Measurements from ENCODE around the gene SLC38A10. TPM values are rescaled to one million over a fixed set of nuclear protein-coding genes. Genes with fewer than 3 reads are reported as not detected.

Gene SLC38A10
- total RNA-seq, 1 donor from 2014 or later = 13.9 TPM

- DNase-seq (ENCODE audit: low spot score in 2 of 2) (no peak), FAIRE-seq (no peak)
Observed at GRCh38 chr17:81245665-81246342, 49.3 kb downstream of the SLC38A10 start.

- FAIRE-seq (no peak), DNase-seq (ENCODE audit: low spot score in 2 of 2) (no peak)
Observed at GRCh38 chr17:81245024-81245664, 50.0 kb downstream of the SLC38A10 start.

DNA sequence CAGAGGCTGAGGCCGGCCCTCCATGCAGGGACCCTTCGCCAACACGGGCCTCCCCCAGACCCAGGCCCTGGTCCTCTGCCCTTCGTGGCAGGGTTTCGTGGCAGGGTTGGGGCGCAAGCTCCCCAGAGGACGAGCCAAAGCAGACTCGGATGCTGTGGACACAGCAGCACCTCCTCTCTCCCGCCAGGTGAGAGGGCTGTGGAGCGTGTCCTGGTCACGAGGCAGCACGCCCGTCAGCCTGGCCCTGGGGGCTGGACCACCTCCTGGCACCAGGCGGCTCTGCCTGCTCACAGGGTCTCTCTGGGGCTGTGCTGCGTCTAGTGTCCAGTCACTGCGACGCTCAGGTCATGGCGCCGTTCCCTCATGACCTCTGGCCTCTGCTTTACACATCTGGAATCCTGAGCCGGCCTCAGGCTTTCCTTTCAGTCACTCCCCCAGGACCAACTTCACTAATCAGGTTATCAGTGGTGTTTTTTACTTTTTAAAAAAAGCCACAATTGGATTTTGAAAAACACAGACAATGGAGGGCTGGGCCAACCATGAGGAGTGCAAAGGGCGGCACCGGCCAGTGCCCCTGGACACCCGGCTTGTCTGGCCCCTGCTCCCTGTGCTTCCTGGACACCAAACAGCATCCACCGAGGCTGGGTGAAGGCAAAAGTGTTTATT, 50.6 kb downstream of the SLC38A10 start:
- no peak for DNase-seq (ENCODE audit: low spot score in 2 of 2)
- FAIRE-seq = no peak

GRCh38 chr17:81243333-81243664, 51.8 kb downstream of the SLC38A10 start:
- no peak for FAIRE-seq

GRCh38 chr17:81242421-81243332, 52.4 kb downstream of the SLC38A10 start:
- FAIRE-seq = no peak
- no peak for DNase-seq (ENCODE audit: low spot score in 2 of 2)

More at GRCh38 chr17:81243333-81243664, 51.8 kb downstream of the SLC38A10 start:
- no peak for DNase-seq (ENCODE audit: low spot score in 2 of 2)

DNA sequence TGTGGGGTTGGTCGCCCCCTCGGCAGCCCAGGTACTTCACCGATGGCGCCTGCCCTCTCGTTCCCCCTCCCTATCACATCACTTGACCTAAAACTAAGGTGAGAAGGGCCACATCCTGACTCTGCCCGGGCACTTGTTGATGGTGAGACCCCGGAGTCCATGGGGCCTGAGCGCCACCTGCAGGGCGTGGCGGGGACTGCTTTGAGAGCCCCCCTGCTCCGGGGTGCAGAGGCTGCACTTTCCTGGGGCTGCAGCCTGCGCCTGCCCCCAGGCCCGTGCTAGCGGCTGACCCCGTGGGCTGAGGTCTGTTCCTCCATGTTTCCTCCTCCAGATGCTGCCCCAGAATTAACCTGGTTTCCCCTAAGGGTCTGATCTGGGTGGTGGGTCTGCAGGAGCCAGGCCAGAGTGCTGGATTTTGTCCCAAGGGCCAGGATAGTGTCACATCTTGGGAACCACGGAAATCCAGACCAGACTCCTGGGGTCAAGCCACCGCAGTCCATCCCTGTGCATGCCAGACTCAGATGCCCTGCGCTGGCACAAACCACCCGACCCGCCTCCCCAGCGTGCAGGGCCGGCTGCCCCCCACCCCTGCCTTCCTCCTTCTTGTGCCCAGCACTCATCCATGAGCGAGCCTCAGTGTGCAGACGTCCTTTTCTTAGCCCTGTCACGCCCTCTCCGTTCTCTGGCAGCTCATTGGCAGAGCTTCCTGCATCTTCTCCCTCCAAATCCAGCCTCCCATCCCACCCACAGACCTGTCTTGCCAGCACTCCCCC, 53.3 kb downstream of the SLC38A10 start:
- peak; percentile 69 for DNase-seq (ENCODE audit: low spot score in 2 of 2)
- no peak for FAIRE-seq

DNA sequence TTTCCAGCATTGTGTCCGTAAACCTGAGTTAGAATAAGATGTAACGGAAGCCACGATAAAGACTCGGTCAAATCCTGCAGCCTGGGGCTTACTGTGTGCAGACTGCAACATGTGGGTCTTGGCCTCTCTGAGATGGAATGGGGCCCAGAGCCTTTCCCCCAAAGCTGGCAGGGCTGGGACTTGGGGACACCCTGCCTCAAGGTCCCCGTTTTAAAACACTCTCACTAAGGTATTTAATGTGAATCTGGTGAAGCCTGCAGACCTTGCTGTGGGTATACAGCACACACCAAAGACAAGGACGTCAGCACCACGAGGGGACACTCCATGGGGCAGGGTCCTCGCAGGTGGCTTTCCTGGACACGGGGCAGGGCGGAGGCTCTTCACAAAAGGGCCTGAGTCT, 53.9 kb downstream of the SLC38A10 start:
- FAIRE-seq (no peak), DNase-seq (ENCODE audit: low spot score in 2 of 2) (no peak)

DNA sequence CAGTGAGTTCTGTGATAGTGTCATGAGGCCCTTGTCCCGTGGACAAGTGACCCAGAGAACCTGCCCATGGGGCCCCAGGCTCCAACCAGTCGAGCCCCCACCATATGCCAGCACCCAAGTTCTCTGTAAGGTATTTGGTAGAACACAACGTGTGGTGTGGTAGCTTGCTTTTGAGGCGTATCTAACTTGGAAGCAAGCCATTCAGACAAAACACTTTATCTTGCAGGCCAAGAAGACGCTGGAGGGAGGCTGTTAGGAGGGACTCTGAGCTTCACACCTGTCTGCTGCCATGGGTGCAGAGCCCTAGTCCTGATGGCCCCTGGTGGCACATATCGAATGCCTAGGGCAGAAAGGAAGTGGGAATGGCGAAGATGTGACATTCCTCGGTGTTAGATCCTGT, 54.3 kb downstream of the SLC38A10 start:
- no peak for DNase-seq (ENCODE audit: low spot score in 2 of 2)
- FAIRE-seq = no peak

DNA sequence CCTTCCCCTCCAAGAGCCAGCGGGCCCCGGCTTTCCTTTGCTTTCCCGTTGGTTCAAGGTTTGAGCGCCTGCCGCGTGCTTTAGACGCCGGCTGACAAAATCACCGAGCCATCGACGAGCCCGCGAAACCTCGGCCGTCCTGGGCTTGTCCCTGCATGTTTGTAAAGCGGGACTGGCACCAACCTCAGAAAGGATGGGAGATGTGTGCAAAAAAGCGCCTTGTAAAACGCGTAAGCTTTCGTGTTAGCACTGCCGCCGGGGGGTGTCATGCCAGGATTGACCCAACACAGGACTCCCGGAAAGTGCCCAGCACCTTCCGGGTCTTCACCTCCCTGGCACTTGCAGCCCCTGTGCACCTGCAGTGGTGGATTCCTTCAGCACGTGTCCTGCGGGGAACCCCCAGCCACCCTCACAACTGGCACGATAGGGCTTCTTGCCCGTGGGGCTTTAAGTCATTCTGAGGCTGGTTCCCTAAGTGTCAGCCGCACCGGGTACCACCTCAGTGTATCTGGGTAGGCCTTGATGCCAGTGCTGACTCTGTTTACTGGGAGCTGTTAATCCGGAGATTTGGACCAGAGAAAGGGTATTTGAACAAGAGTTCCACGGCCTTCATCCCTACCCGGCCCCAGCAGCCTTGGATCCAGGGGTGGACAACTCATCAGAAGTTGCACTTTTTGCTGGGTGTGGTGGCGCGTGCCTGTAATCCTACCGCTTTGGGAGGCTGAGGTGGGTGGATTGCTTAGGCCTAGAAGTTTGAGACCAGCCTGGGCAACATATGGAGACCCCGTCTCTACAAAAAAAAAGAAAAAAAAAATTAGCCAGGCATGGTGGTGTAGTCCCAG, 55.2 kb downstream of the SLC38A10 start:
- DNase-seq (ENCODE audit: low spot score in 2 of 2) (no peak), FAIRE-seq (no peak)

- FAIRE-seq (peak; percentile 99), DNase-seq (ENCODE audit: low spot score in 2 of 2) (peak; percentile 100)
Observed at GRCh38 chr17:81238815-81239713, 56.0 kb downstream of the SLC38A10 start, which contains the start of the genes NDUFAF8 and TEPSIN. NDUFAF8 (plus strand) TSS chr17:81239318; CDS start chr17:81239364, 46 bp downstream. TEPSIN (minus strand) TSS chr17:81239055; CDS start chr17:81239033, 22 bp downstream.

- FAIRE-seq = no peak
- DNase-seq (ENCODE audit: low spot score in 2 of 2) = no peak
Observed at GRCh38 chr17:81238490-81238814, 56.7 kb downstream of the SLC38A10 start.

DNA sequence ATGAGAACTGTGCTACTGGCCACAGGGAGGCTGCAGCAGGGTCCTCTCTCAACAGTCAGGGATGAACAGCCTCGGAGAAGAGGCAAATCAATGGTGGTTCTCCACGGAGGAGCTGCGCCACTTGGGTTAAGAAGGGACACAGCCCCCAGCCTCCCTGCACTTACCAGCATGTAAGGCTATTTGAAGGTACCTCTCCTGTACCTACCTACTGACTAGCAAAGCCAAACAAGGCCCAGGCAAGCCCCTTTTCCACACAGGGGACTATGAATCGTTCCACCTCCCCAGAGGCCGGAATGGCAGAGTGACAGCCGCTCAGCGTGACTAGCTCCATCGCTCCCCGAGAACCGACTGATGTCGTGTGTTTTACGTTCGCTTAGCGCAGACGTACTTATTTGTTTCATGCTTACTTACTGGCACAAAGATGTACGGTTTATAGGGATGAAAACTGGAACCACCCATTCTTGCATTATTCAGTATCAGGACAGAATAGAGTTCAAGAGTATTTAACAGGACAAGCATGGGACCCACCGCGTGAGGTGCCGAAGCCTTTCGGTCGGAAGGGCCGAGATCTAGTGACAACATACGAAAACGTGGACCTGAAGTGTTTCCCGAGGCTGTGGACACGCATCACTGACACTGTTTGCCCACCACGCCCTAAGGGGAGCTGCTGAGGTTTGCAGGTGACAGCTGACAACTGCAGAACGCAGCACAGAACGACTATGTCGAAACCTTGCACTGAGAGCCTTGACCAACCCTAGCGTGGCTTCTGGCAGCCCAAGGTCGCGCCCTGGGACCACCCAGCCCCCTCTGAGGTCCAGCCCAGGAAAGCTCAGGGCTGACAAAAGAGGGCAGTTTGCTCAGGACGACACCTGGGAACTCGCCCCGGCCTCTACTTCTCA, 57.3 kb downstream of the SLC38A10 start:
- FAIRE-seq = no peak
- DNase-seq (ENCODE audit: low spot score in 2 of 2) = no peak

DNA sequence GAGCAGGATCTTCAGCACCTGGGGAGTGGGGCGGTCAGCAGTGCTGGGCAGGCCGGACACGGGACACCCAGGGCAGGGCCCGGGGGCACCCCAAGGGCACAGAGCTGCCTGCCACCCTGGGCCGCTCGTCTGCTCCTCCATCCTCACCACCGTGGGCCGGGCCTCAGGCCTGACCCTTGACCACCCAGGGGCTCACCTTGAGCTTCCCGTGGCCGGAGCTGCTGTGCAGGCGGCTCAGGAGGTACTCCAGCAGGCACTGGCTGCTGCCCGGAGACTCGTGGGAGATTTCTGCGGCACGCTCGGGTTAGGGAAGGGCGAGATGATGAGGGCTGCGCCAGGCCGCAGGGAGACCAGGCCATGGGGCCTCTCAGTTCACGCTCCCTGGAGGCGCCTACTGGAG, 58.3 kb downstream of the SLC38A10 start:
- DNase-seq (ENCODE audit: low spot score in 2 of 2) (no peak), FAIRE-seq (no peak)

DNA sequence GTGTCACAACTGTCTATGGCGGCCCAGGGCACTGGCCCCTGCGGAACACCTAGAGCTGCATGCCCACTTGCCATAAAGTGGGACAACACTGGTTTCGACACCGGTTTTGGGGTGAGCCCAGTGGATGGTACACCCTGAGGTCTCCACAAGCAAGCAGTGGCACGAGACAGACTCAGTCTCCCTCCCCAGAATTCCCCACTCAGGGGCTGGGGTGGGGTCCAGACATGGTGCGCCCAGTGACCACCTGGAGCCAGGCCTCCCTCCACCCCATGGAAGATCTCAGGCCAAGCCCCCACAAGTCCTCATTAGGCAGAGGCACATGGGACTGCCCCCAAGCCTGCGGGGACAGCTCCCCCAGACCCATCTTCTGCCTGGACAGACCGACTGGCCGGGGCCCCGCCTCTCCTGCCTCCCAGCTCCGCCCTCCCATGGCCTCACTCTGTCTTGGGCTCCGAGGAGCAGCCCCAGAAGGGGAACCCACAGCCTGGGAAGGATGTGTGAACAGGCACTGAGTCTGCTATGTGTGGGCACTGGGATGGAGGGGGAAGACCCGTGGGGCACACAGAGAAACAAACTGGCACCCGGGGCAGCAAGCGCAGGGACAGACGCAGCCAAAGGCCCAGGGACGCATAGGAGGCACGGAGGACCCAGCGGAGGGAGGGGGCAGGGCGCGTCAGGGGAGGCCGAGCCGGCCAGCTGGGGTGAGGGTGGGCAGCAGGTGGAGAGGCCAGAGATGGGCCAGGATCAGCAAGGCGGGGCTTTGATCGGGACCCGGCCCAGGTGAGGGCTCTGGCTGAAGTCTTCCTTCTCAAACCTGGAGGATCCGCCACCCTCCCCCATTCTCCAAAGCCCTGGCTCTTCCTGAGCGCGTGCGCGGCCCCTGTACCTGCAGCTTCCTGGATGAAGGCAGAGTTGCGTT, 59.0 kb downstream of the SLC38A10 start:
- DNase-seq (ENCODE audit: low spot score in 2 of 2) (no peak), FAIRE-seq (no peak)

DNA sequence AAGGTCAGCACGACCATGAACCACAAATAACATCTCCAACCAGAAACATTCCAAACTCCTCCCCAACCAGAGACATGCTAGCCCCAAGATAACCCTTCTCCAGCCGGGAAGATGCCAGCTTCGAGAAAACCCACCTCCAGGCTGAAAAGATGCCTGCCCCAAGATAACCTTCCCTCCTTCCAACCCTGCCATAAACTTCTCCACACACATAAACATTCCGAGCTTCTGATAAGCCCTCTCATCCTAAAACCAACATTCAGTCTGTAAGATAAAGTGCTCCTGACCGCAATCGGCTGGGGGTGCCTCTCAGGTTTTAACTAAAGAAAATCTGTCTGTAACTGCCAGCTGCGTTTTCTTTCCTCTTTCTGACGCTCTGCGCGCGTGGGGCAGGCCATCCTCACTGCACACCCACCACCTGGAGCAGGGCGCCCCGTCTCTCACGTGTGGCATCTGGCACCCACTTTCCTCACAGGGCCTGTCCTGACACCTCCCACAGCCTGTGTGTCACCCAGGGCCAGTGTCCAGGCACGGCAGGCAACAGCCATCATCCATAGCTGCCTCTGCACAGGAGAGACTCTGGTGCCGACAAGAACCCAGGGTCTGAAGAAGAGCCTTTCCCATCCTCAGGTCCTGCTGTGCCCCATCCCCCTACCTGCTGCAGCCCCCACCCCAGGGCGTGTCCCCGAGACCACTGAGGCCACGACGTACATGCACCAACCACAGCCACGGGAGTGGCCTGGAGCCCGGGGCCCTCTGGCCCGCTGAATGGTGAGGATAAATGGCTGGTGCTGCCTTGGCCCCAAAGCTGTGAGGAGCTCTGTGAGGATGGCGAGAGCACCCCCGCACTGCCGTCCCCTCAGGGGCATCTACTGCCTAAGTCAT, 59.9 kb downstream of the SLC38A10 start:
- no peak for DNase-seq (ENCODE audit: low spot score in 2 of 2)
- FAIRE-seq = no peak
